HG03354 (cell line): Measurements from ENCODE around the gene BSCL2.
"Not testable (repeated sequence)": the region's sequence is repeated elsewhere in the genome, so short reads cannot be mapped to it uniquely, and the experiment has no call there.

Experiments used
- ATAC-seq: cut with Tn5 transposase; IDR thresholded peaks from one replicate; pipeline ENCODE4 v1.9.1; 2021; ENCODE audit warnings: mild to moderate bottlenecking; ENCODE audit not compliant: unreplicated experiment, poor library complexity, severe bottlenecking

The BSCL2 gene

GRCh38 chr11:62693624-62694023 is 13.6 kb downstream of the BSCL2 start:
- not testable (repeated sequence) for ATAC-seq

- no peak for ATAC-seq
Observed at GRCh38 chr11:62689421-62690183, 17.6 kb downstream of the BSCL2 start, which contains the start of gene LRRN4CL. LRRN4CL (minus strand) TSS chr11:62689530; CDS start chr11:62688508, 1,022 bp downstream.

GRCh38 chr11:62688491-62688890 is 18.7 kb downstream of the BSCL2 start:
- no peak for ATAC-seq

- no peak for ATAC-seq
Observed at GRCh38 chr11:62687508-62688396, 19.5 kb downstream of the BSCL2 start.

GRCh38 chr11:62682518-62682917 is 24.7 kb downstream of the BSCL2 start:
- no peak for ATAC-seq

GRCh38 chr11:62680825-62681240 is 26.4 kb downstream of the BSCL2 start:
- ATAC-seq = peak; percentile 68

- ATAC-seq = peak; percentile 72
Observed at GRCh38 chr11:62678770-62679696, 28.2 kb downstream of the BSCL2 start, which contains the start of gene UBXN1. UBXN1 (minus strand) TSS chr11:62679073; CDS start chr11:62678923, 150 bp downstream.

GRCh38 chr11:62678433-62678769 is 28.8 kb downstream of the BSCL2 start:
- ATAC-seq = no peak

- ATAC-seq = no peak
Observed at GRCh38 chr11:62677714-62678113, 29.5 kb downstream of the BSCL2 start.

GRCh38 chr11:62677156-62677555 is 30.1 kb downstream of the BSCL2 start:
- ATAC-seq = no peak

GRCh38 chr11:62676698-62677097 is 30.5 kb downstream of the BSCL2 start:
- no peak for ATAC-seq

- not testable (repeated sequence) for ATAC-seq
Observed at GRCh38 chr11:62675415-62675814, 31.8 kb downstream of the BSCL2 start.

- no peak for ATAC-seq
Observed at GRCh38 chr11:62673196-62673525, 34.1 kb downstream of the BSCL2 start.

- ATAC-seq = peak; percentile 69
Observed at GRCh38 chr11:62671608-62672389, 35.4 kb downstream of the BSCL2 start, which contains the start of the genes LBHD1 and UQCC3. LBHD1 (minus strand) TSS chr11:62672267; CDS start chr11:62670031, 2,236 bp downstream. UQCC3 (plus strand) TSS chr11:62671673; CDS start chr11:62671746, 73 bp downstream.

GRCh38 chr11:62671236-62671607 is 36.0 kb downstream of the BSCL2 start:
- no peak for ATAC-seq

GRCh38 chr11:62669420-62670161 is 37.6 kb downstream of the BSCL2 start:
- ATAC-seq = no peak

GRCh38 chr11:62667460-62667859 is 39.8 kb downstream of the BSCL2 start:
- no peak for ATAC-seq

GRCh38 chr11:62666259-62666926 is 40.8 kb downstream of the BSCL2 start:
- ATAC-seq = no peak
